GM06990 (cell line): Measurements from ENCODE around the gene RPS16.

ENCODE experiments used
- DNase-seq: peaks from one replicate; pipeline ENCODE4 v3.0.0-alpha.2; 2011; ENCODE audit not compliant: insufficient read length; ENCODE audit errors: extremely low read depth
- H3K27me3 ChIP-seq: replicated peaks from 2 replicates; pipeline ENCODE4 v1.6.0; 2011; ENCODE audit warnings: low read length; ENCODE audit not compliant: control insufficient read depth, insufficient read depth
- H3K36me3 ChIP-seq: 2 replicates; pipeline ENCODE4 v1.5.1; 2011; ENCODE audit warnings: low read length; ENCODE audit not compliant: control insufficient read depth, insufficient read depth
- H3K4me3 ChIP-seq: replicated peaks from 2 replicates; pipeline ENCODE4 v1.5.1; 2011; ENCODE audit warnings: low read depth, mild to moderate bottlenecking, control low read depth, low read length
- TF ChIP-seq, protein P1 (sequence below): IDR thresholded peaks from 2 replicates; pipeline ENCODE4 v1.5.1; 2011; ENCODE audit warnings: low read length, control low read depth, mild to moderate bottlenecking, inconsistent platforms; ENCODE audit not compliant: insufficient read depth, poor library complexity, severe bottlenecking

The RPS16 gene

DNA sequence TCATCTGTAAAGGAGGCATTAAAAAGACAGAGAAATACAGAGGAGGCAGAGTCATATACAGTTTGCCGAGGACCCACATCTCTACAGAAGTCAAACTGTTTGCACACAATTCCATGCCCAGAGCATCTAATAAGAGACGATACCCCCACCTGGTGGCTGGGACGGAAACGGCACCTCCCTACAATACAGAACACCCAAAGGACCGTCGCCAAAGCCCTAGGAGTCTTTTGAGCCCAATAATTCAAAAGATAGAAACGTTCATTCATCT, 24.0 kb downstream of the RPS16 start:
- H3K36me3 ChIP-seq = peaks cover 19% of the 10 kb centered on the region
- no peak overlapping the region; the same call in 1 of the 2 replicates for H3K4me3 ChIP-seq
- DNase-seq = no peak
- H3K27me3 ChIP-seq = no peaks in the 10 kb centered on the region
- TF ChIP-seq, protein P1, sequence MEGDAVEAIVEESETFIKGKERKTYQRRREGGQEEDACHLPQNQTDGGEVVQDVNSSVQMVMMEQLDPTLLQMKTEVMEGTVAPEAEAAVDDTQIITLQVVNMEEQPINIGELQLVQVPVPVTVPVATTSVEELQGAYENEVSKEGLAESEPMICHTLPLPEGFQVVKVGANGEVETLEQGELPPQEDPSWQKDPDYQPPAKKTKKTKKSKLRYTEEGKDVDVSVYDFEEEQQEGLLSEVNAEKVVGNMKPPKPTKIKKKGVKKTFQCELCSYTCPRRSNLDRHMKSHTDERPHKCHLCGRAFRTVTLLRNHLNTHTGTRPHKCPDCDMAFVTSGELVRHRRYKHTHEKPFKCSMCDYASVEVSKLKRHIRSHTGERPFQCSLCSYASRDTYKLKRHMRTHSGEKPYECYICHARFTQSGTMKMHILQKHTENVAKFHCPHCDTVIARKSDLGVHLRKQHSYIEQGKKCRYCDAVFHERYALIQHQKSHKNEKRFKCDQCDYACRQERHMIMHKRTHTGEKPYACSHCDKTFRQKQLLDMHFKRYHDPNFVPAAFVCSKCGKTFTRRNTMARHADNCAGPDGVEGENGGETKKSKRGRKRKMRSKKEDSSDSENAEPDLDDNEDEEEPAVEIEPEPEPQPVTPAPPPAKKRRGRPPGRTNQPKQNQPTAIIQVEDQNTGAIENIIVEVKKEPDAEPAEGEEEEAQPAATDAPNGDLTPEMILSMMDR = peak; percentile 87

DNA sequence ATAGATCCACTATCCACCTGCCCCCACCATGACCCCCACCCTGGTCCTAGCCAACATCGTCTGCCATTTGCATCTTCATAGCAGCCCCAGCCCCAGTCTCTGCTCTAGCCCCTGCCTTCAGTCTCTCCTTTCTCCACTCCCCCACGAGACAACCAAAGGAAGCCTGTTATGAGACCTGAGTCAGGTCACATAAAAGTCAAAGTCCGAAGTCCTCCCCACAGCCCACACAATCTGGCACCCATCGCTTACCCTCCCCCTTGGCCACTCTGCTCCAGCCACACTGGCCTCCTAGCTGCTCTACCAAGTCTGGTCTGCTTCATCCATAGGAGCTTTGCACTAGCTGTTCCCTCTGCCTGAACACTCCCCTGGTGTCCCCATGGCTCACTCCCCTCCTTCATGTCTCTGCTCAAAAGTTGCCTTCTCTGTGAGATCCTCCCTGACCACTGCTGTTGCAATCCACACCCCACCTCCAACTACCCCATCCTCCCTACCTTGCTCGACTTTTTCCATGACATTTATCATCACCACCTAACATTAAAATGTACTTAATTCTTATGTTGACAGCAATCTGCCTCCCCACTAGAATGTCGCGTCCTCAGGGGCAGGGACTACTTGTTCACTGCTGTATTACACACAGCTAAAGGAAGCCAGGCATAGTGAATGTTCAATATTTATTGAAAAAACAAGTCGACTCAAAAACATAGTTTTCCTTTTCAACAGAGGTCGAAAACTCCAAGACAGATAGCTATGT, 24.5 kb downstream of the RPS16 start:
- H3K4me3 ChIP-seq = peak overlapping the region; percentile 91
- DNase-seq = peak; percentile 50
- TF ChIP-seq, protein P1 = no peak
- H3K36me3 ChIP-seq = peaks cover 16% of the 10 kb centered on the region
- H3K27me3 ChIP-seq = no peaks in the 10 kb centered on the region

DNA sequence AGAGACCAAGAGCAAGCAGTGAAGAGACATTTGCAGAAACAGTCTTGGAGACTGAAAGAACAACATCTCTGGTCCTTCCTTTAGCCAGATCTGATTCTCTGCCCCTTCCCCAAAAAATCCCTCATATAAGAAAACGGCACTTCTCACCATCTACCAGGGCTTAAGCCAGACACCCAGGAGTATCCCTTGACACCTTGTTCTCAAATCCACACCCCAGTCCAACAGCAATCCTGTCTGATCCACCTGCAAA, 25.0 kb downstream of the RPS16 start:
- Histone ChIP-seq H3K36me3 (peaks cover 16% of the 10 kb centered on the region), H3K27me3 (no peaks in the 10 kb centered on the region), H3K4me3 (peak overlapping the region; percentile 91)
- DNase-seq = no peak
- TF ChIP-seq, protein P1 = no peak

DNA sequence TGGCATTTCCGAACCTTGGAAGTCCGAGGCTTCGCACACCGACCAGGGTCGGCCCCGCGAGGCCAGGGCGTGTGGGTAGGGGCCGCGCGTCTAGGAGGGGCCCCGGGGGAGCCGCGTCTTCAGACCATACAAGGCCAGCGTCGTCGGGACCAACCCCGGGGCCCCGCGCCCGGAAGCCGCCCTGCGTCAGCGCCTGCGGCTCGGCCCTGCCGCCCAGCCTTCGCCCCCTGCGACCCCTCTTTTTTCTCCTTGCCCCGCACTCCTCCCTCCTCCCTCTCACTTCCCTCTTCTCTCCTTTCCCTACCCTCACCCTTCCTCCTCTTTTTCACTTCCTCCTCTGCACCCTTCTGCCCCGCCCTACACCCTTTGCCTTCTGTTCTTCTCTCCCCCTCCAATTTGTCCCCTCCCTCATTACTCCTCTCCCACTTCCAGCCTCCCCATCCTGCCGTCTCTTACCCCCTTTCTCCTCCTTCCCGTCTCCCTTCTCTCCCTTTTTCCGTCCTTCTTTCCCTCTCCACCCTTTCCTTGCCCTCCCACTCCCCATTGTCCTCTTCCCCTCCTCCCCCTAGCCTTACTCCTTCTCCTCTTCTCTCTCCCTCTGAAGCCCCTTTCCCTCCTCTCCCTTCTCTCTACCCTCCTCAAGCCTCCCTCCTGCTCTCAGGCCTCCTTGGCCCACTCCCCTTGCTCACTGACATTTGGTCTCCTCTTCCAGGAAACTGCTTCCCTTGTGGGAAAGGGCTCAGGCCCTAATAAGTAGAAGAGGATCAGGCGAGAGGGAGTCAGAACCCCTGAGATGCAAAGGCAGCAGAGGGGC, 25.5 kb downstream of the RPS16 start:
- peak; percentile 90 for DNase-seq
- Histone ChIP-seq H3K36me3 (peaks cover 14% of the 10 kb centered on the region), H3K27me3 (no peaks in the 10 kb centered on the region), H3K4me3 (peak overlapping the region; percentile 91)
- TF ChIP-seq, protein P1 = no peak

DNA sequence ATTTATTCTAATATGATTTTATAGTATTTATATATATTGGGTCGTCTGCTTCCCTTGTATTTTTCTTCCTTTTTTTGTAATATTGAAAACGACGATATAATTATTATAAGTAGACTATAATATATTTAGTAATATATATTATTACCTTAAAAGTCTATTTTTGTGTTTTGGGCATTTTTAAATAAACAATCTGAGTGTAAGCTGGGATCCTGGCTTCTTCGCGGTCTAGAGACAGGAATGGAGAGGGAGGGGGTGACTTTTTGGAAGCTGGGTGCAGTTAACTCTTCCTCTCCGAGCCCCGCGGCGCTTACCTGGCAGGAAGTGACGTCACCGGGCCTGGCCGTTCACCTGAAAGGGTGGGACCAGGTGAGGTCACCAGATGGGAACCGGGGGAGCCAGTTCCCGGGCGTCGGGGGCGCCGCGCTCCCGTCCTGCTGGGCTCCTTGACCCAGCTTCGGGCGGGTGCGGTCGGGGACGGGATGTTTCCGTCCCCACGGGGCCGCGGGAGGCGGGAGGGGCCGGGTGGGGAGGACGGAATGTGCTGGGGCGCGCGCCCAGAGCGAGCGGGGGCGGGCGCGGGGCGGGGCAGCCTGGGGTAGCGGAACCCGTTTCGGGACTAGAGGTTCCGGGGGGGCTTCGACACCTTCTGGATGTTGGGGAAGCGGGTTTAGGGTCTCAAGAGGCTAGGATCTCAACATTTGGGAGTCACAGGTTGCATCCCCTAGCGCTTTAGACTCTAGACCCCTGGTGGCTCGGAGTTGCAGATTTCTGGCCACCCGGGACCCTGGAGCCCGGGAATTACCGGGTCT, 26.3 kb downstream of the RPS16 start:
- H3K4me3 ChIP-seq = peak overlapping the region; percentile 91
- peaks cover 12% of the 10 kb centered on the region for H3K36me3 ChIP-seq
- TF ChIP-seq, protein P1 = no peak
- H3K27me3 ChIP-seq = no peaks in the 10 kb centered on the region
- peak; percentile 84 for DNase-seq
